ENCODE results near the gene CDC123.

CDC123 gene

GRCh38 chr10:12235116-12235694 is 39.2 kb downstream of the CDC123 start:
- ChIA-PET POLR2A (no interaction called here), CTCF (interaction anchor here (0.8 to 1.4 kb wide), 4 partner anchors 12 to 475 kb away, joined by 3 to 7 read pairs (median 4); no protein-coding TSS in a partner anchor)
- no peak for TF ChIP-seq CTCF (IDR thresholded peaks at IDR 0.05; ENCODE audit: insufficient read depth, low read length, missing control alignments)

GRCh38 chr10:12235796-12236195 is 39.8 kb downstream of the CDC123 start:
- no peak for DNase-seq (ENCODE audit: low read depth, low spot score)
- H3K4me3 ChIP-seq (ENCODE audit: low read depth, low read length) = no peak overlapping the region
- POLR2A ChIA-PET = no interaction called here
- CTCF ChIA-PET = no interaction called here
- TF ChIP-seq CTCF (IDR thresholded peaks at IDR 0.05; ENCODE audit: insufficient read depth, low read length, missing control alignments) = no peak

More at GRCh38 chr10:12235116-12235694, 39.2 kb downstream of the CDC123 start:
- DNase-seq (ENCODE audit: low read depth, low spot score) = no peak
- no peak overlapping the region for H3K4me3 ChIP-seq (ENCODE audit: low read depth, low read length)

- no peak overlapping the region for H3K4me3 ChIP-seq (ENCODE audit: low read depth, low read length)
- TF ChIP-seq CTCF (IDR thresholded peaks at IDR 0.05; ENCODE audit: insufficient read depth, low read length, missing control alignments) = no peak
- POLR2A ChIA-PET = no interaction called here
- CTCF ChIA-PET = interaction anchor here (0.7 to 1.7 kb wide), 2 partner anchors 23 kb away, joined by 3 to 5 read pairs; no protein-coding TSS in a partner anchor
- no peak for DNase-seq (ENCODE audit: low read depth, low spot score)
Measured at GRCh38 chr10:12237265-12238220, 41.6 kb downstream of the CDC123 start.

GRCh38 chr10:12238821-12239220 is 42.8 kb downstream of the CDC123 start:
- H3K4me3 ChIP-seq (ENCODE audit: low read depth, low read length) = no peak overlapping the region
- no peak for DNase-seq (ENCODE audit: low read depth, low spot score)
- ChIA-PET POLR2A (no interaction called here), CTCF (interaction anchor here (0.6 to 1.7 kb wide), 2 partner anchors 18 to 24 kb away, joined by 4 to 5 read pairs; no protein-coding TSS in a partner anchor)
- TF ChIP-seq CTCF (IDR thresholded peaks at IDR 0.05; ENCODE audit: insufficient read depth, low read length, missing control alignments) = no peak

GRCh38 chr10:12241810-12242529 is 46.0 kb downstream of the CDC123 start:
- H3K4me3 ChIP-seq (ENCODE audit: low read depth, low read length) = no peak overlapping the region
- CTCF ChIA-PET = interaction anchor here (1.0 to 1.5 kb wide), 5 partner anchors 9 to 30 kb away, joined by 3 to 5 read pairs (median 4); no protein-coding TSS in a partner anchor
- no peak for TF ChIP-seq CTCF (IDR thresholded peaks at IDR 0.05; ENCODE audit: insufficient read depth, low read length, missing control alignments)
- no peak for DNase-seq (ENCODE audit: low read depth, low spot score)
- POLR2A ChIA-PET = no interaction called here

Measured in AG04449 (cell line).